A549 (cell line): Measurements from ENCODE around the gene BCL2. TPM values are rescaled to one million over a fixed set of nuclear protein-coding genes. Genes with fewer than 3 reads are reported as not detected.

Source experiments
- ATAC-seq, 2 experiments: fragments of 200-7000 bp in 1 of 2; fragments of >200 bp in 1 of 2; cut with Nextera tagmentation in 1 of 2; cut with Tn5 transposase in 1 of 2; 3 replicates each; pipeline versions ENCODE4 v1.8.0 to v1.9.1; 2018 to 2020; ENCODE audit warnings: mild to moderate bottlenecking in 1 of 2, moderate library complexity in 1 of 2
- CTCF ChIA-PET: fragments of 300-600 bp; sonication (Branson Sonifier 250); formaldehyde crosslinking; extraction: SDS; loops from one replicate; lab custom pipeline; 2021; ENCODE audit warnings: antibody characterized with exemption, inconsistent platforms; lab: Yijun Ruan, JAX
- POLR2A ChIA-PET: fragments of 350-600 bp; formaldehyde crosslinking; extraction: SDS; loops from one replicate; lab custom pipeline; 2021; ENCODE audit warnings: antibody characterized with exemption, inconsistent platforms; lab: Yijun Ruan, JAX
- DNase-seq, 2 experiments: peaks; one replicate each; pipeline versions ENCODE4 v3.0.0 to v3.0.0-alpha.2; 2011 to 2016; ENCODE audit warnings: low read depth in 1 of 2, low spot score in 1 of 2
- FAIRE-seq: peaks from 2 replicates; lab custom pipeline; 2011; peaks lifted over from hg19 to GRCh38; lab: Jason Lieb, UNC
- H3K27ac ChIP-seq, 2 experiments: fragments of >200 bp; sonication (Bioruptor Twin); formaldehyde crosslinking; 3 replicates each; pipeline ENCODE4 v1.5.1; 2016 to 2017
- H3K4me1 ChIP-seq: fragments of >200 bp; sonication (Bioruptor Twin); formaldehyde crosslinking; 3 replicates; pipeline ENCODE4 v1.6.1; 2016
- H3K4me2 ChIP-seq: fragments of >200 bp; sonication (Bioruptor Twin); formaldehyde crosslinking; 3 replicates; pipeline ENCODE4 v1.6.1; 2016
- H3K4me3 ChIP-seq: fragments of >200 bp; sonication (Bioruptor Twin); formaldehyde crosslinking; 3 replicates; pipeline ENCODE4 v1.5.1; 2016
- H3K9me3 ChIP-seq: fragments of >200 bp; sonication (Bioruptor Twin); formaldehyde crosslinking; 3 replicates; pipeline ENCODE4 v1.6.1; 2016
- FOSL2 ChIP-seq, 2 experiments: fragments of 450-650 bp in 1 of 2; fragments of >200 bp in 1 of 2; sonication (Bioruptor Twin) in 1 of 2; formaldehyde crosslinking; IDR thresholded peaks; 2 replicates each; pipeline versions ENCODE4 v1.5.0 to v1.6.1; 2016 to 2020; ENCODE audit warnings: mild to moderate bottlenecking in 1 of 2, moderate library complexity in 1 of 2
- JUNB ChIP-seq: fragments of >200 bp; sonication (Bioruptor Twin); formaldehyde crosslinking; IDR thresholded peaks from 2 replicates; pipeline ENCODE4 v1.6.1; 2016
- MAZ ChIP-seq: fragments of 150-350 bp; IDR thresholded peaks from 2 replicates; pipeline ENCODE4 v1.6.1; 2014; ENCODE audit warnings: antibody characterized with exemption, low read depth, low read length, borderline replicate concordance
- MYC ChIP-seq: IDR thresholded peaks from 2 replicates; pipeline ENCODE4 v1.6.1; 2012; ENCODE audit warnings: mild to moderate bottlenecking, inconsistent platforms, low read length, improper control_type of control experiment, borderline replicate concordance
- NFE2L2 ChIP-seq: fragments of 150-350 bp; conservative IDR thresholded peaks from 2 replicates; pipeline ENCODE4 v1.6.1; 2014; ENCODE audit warnings: low read length
- NPAS2 ChIP-seq: fragments of 250-450 bp; sonication (Bioruptor Pico); IDR thresholded peaks from 2 replicates; pipeline ENCODE4 v1.8.0; 2022; ENCODE audit warnings: mild to moderate bottlenecking, moderate library complexity, borderline replicate concordance
- PBX3 ChIP-seq: IDR thresholded peaks from 2 replicates; pipeline ENCODE4 v1.6.1; 2012
- RFX5 ChIP-seq: fragments of 450-650 bp; IDR thresholded peaks from 2 replicates; pipeline ENCODE4 v1.7.1; 2014; ENCODE audit warnings: antibody characterized with exemption, mild to moderate bottlenecking, moderate library complexity
- TFCP2L1 ChIP-seq: fragments of 250-450 bp; sonication (Bioruptor Pico); IDR thresholded peaks from 2 replicates; pipeline ENCODE4 v1.5.0; 2021; ENCODE audit warnings: mild to moderate bottlenecking
- TP53 ChIP-seq: fragments of 250-450 bp; sonication (Bioruptor Pico); IDR thresholded peaks from 2 replicates; pipeline ENCODE4 v1.5.0; 2021; ENCODE audit warnings: mild to moderate bottlenecking, moderate library complexity
- USF2 ChIP-seq: fragments of 450-650 bp; IDR thresholded peaks from 2 replicates; pipeline ENCODE4 v1.6.1; 2014; ENCODE audit warnings: antibody characterized with exemption
- ZSCAN20 ChIP-seq: fragments of 250-450 bp; sonication (Bioruptor Pico); IDR thresholded peaks from 2 replicates; pipeline ENCODE4 v1.8.0; 2022; ENCODE audit warnings: mild to moderate bottlenecking, moderate library complexity
- WGBS: methylation state at CpG from one replicate; pipeline ENCODE4 v1.1.6; 2017; ENCODE audit errors: missing lambda C conversion rate; 5-methylcytosine and 5-hydroxymethylcytosine counted together
- polyA plus RNA-seq, 4 experiments: library from polyadenylated mRNA; depleted of rRNA in 3 of 4; stranded (reverse); fragments of >200 nt; fragmentation: RNase III in 1 of 4; extraction: RNeasy Plus Mini Kit Qiagen cat#74134 plus additional on column Dnase treatment in 1 of 4; gene quantifications; 2 replicates in 3 of 4; 3 replicates in 1 of 4; pipeline ENCODE4 v1.2.3, GENCODE V29; 2011 to 2017
- TF ChIP-seq, protein P1 (sequence below): fragments of 250-450 bp; sonication (Bioruptor Pico); IDR thresholded peaks from 2 replicates; pipeline ENCODE4 v1.5.0; 2020; ENCODE audit warnings: low read depth, mild to moderate bottlenecking, moderate library complexity

Gene BCL2
- polyA plus RNA-seq, 2 of the 4 experiments (the other 2 are of a cell fraction) = 0.50 to 0.61 TPM

- POLR2A ChIA-PET = no interaction called here
- CTCF ChIA-PET = no interaction called here
Measured at GRCh38 chr18:63162271-63163014, 157.1 kb downstream of the BCL2 start.

DNA sequence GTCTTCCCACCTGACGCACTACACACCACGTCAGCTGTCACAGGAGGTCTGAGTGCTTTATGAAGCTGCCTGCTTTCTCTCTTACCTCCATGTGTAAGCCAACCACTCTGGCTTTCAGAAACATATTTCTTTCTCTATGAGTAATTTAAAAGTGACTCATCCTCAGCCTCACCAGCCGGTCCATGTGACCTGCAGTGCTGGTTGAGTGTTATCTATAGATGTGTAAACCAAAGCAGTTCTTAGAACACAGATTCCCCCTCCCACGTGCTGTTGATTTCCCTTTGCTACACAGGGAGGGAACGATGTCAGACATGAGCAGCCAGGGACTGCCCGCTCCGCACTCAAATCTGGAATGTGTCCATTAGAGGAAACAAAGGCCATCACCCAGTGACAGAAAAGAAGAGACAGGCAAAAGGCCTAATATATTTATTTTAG lies 157.8 kb downstream of the BCL2 start:
- POLR2A ChIA-PET = no interaction called here
- no peak for FAIRE-seq
- TF ChIP-seq USF2 (0 out of 2 replicates have a peak, but pooled peaks have one; percentile 38), FOSL2 (IDR thresholded peaks at IDR 0.05) (0 out of 2 replicates have a peak, but pooled peaks have one; percentile 10), FOSL2 (CRISPR knock-in tag; IDR thresholded peaks at IDR 0.05) (peak; percentile 49), NFE2L2 (no peak)
- TF ChIP-seq, all 56 proteins: peak for 2
- Histone ChIP-seq H3K4me2 (peak overlapping the region; percentile 30; the same call in 1 of the 3 replicates), H3K4me3 (no peak overlapping the region), H3K9me3 (no peaks in the 10 kb centered on the region), H3K27ac (no peak overlapping the region), H3K4me1 (peaks cover 10% of the 10 kb centered on the region; the same call in 2 of the 3 replicates)
- DNase-seq (peak; percentile 16 to 20), ATAC-seq (peak; percentile 68 to 83)
- CTCF ChIA-PET = interaction anchor here (0.9 kb wide), 1 partner anchor 277 kb away, joined by 4 read pairs; no protein-coding TSS in a partner anchor
- 52% methylated on average over 6 of the region's 7 CpGs for whole genome bisulfite sequencing

More at GRCh38 chr18:63162271-63163014, 157.1 kb downstream of the BCL2 start:
- 74% methylated on average over 7 of the region's 7 CpGs for WGBS
- H3K4me3 ChIP-seq = no peak overlapping the region
- FAIRE-seq (no peak), DNase-seq (no peak), ATAC-seq (no peak)
- peak overlapping the region; percentile 30; the same call in 1 of the 3 replicates for H3K4me2 ChIP-seq
- no peak for TF ChIP-seq ZSCAN20
- no peak for TF ChIP-seq RFX5
- no peak for TF ChIP-seq TFCP2L1 (CRISPR knock-in tag)
- TF ChIP-seq JUNB = no peak
- TF ChIP-seq TP53 (CRISPR knock-in tag) = no peak
- no peak for TF ChIP-seq NPAS2
- H3K9me3 ChIP-seq = no peaks in the 10 kb centered on the region
- H3K4me1 ChIP-seq = peaks cover 10% of the 10 kb centered on the region; the same call in 2 of the 3 replicates
- no peak overlapping the region for H3K27ac ChIP-seq

GRCh38 chr18:63161032-63161760 lies 158.4 kb downstream of the BCL2 start:
- 56% methylated on average over 7 of the region's 7 CpGs for WGBS
- Histone ChIP-seq H3K4me1 (peaks cover 10% of the 10 kb centered on the region; the same call in 2 of the 3 replicates), H3K9me3 (no peaks in the 10 kb centered on the region), H3K4me3 (no peak overlapping the region), H3K4me2 (0 out of 3 replicates have a peak overlapping the region, but pooled peaks have one; percentile 30), H3K27ac (no peak overlapping the region)
- POLR2A ChIA-PET = no interaction called here
- CTCF ChIA-PET = interaction anchor here (0.9 kb wide), 1 partner anchor 278 kb away, joined by 4 read pairs; no protein-coding TSS in a partner anchor
- no peak for FAIRE-seq
- no peak for DNase-seq
- no peak for TF ChIP-seq PBX3
- ATAC-seq = no peak

GRCh38 chr18:63160172-63160995 lies 159.2 kb downstream of the BCL2 start:
- H3K4me2 ChIP-seq = no peak overlapping the region
- CTCF ChIA-PET = no interaction called here
- DNase-seq = no peak
- H3K4me3 ChIP-seq = no peak overlapping the region
- no peak for ATAC-seq
- no peak overlapping the region for H3K27ac ChIP-seq
- POLR2A ChIA-PET = no interaction called here
- TF ChIP-seq MYC = no peak
- TF ChIP-seq NFE2L2 = no peak
- TF ChIP-seq, protein P1, sequence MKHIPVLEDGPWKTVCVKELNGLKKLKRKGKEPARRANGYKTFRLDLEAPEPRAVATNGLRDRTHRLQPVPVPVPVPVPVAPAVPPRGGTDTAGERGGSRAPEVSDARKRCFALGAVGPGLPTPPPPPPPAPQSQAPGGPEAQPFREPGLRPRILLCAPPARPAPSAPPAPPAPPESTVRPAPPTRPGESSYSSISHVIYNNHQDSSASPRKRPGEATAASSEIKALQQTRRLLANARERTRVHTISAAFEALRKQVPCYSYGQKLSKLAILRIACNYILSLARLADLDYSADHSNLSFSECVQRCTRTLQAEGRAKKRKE (CRISPR knock-in tag) = no peak
- TF ChIP-seq MAZ = no peak
- H3K9me3 ChIP-seq = no peaks in the 10 kb centered on the region
- 70% methylated on average over 13 of the region's 13 CpGs for WGBS
- FAIRE-seq = no peak
- peaks cover 10% of the 10 kb centered on the region; the same call in 2 of the 3 replicates for H3K4me1 ChIP-seq
